ENCODE data around the gene P2RX2. TPM values are rescaled to one million over a fixed set of nuclear protein-coding genes. Genes with fewer than 3 reads are reported as not detected.

The P2RX2 gene
- total RNA-seq, 1 donor from 2014 or later = not detected

DNA sequence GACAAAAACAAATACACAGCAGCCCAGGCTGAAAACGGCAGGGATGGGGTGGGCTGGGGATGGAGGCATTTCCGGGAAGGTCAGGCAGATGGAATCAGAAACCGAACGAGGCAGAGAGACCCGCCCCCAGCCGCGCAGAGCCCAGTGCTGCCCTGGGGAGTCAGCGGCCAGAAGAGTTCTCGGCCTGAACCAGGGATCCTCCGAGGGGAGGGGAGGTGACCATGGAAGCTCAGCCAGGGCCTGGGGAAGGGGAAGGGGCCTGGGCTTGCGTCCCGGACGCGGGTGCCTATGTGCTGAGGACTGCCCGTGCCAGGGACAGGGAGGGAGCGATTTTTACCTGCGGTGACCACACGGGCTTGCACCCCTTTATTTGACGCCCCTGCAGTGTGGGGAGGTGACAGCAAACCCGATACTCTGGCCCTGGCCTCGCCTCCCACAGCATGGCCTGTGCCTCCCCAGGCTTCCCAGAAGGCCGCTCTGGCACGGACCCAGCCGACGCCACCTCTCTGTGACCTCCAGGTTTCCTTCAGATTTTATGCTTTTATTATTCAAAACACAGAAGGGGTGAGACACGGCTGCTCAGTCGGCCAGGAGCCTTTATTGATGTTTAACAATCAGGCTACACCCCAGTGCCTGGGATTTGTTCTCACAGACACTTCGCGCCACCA, 15.9 kb upstream of the P2RX2 start:
- peak; percentile 24 for DNase-seq (ENCODE audit: low spot score)

DNA sequence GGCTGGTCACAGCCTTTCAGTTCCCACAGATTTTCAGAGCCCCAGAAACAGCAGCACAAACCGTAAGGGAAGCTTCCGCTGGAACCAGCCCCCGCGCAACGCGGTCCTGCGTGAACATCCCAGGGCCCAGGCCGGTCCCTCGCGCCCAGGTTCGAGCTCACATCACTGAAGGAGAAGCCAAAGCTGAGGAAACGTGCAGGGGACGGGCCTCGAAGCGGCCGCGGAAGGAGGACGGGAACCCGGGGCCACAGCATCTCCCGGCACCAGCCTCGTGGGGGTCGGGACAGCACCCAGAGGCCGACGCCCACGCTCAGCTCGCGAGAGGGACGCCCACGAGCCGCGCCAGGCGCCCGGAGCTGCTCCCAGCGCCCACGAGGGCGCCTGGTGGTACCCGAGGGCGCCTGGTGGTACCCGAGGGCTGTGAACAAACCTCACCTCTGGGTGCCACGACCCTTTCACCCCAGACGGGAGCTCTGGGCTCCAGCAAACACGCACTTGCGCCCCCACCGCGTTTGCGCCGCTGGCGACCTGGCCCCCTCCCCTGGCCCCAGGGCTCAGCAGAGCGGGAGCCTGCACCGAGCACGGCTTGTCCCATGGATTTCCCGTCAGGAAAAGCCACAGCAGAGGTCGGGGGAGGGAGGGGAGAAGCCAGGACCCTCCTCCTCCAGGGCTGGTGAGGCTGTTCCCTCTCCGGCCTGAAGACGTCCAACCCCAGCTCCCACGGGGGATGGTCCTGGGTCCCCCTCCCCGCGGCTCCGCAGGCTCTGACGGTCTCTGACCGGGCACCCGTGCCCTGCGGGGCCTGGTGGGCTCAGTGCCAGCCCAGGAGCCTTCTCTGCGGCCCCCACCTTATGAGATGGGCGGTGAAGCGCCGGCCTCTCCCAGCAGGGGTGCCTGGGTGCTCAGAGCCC, 15.1 kb upstream of the P2RX2 start:
- no peak for DNase-seq (ENCODE audit: low spot score)

DNA sequence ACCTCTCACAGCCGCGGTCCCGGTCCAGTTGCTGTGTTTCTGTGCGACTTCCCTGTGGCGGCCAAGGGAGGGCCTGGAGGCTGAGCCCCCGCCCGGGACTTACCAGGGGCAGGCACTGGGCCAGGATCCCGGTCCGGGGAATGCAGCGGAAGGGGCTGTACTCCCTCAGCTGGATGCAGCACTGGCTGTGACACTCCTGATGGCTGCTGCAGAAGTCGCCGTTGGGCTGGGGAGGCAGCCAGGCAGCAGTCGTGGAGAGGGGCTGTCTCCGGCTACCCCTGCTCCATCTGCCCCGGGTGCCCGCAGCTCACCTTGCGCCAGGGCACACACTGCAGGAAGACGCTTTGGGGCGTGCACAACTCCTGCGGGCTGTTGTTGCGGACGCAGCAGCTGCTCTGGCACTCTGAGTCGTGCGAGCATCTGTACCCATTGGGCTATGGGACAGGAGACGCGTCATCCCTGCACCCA, 14.4 kb upstream of the P2RX2 start:
- peak; percentile 41 for DNase-seq (ENCODE audit: low spot score)

DNA sequence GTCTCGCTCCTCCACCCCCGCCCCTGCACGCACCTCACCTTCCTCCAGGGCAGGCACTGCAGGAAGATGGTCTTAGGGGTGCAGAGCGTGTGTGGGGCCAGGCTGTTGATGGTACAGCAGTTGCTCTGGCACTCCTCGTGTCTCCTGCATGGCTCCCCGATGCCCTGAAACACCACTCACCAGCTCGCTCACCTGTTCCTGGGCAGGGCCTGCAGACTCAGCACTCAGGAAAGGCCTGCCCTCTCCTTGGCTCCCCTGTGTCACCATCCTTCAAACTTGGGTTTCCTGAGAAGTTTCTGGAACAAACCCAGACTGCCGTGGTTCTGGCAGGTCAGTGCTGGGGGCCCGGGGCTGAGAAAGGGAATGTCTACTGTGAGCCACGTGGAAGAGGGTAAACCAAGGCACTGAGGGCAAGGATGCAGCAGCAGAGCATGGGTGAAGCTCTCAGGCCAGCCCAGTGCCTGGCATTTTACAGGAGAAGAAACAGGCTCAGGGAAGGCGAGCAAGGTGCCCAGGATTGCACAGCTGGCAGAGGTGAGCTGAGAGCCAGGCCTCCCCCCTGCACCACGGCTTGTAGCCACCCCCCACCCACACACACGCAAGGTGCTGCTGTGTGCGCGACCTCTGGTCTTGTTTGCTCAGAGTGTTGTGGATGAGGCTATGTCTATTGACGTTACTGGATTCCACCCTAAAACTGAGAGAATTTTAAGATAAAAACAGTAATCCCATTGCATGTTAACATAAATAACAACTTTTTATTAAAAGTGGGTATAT, 13.7 kb upstream of the P2RX2 start:
- no peak for DNase-seq (ENCODE audit: low spot score)

- no peak for DNase-seq (ENCODE audit: low spot score)
Observed at GRCh38 chr12:132605892-132606291, 12.7 kb upstream of the P2RX2 start.

DNA sequence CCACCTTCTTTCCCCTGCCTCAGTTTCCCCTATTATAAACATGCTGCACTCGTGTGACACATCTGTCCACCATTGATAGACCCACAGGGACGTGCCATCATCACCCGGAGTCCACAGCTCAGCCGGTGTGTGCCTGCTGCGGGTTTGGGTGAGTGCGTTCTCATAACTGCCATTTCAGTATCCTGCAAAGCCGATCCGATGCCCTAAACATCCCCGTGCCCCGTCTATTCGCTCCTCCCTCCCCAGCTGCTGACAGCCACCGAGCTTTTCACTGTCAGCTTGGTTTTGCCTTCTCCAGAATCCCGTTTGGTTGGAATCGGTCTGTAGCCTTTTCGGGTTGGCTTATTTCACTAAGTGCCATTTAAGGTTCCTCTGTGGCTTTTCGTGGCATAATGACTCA, 12.1 kb upstream of the P2RX2 start:
- DNase-seq (ENCODE audit: low spot score) = no peak

DNA sequence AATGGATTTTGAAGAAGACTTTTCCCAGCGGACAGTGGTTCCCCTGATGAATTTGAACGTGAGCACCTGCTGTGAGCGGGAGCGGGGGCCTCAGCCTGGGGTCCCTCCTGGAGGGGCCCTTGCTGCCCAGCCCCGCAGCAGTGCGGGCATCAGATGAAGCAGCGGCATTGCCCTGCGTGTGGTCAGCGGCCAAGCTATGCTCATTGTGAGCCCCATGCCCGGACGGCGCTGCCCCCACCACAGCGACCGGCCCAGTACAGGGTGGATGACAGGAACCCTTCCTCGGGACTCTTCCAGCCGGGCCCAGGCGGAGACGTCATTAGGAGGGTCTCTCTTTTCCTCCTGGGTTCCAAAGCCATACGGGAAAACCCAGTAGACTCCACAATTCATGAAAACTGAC, 11.6 kb upstream of the P2RX2 start:
- DNase-seq (ENCODE audit: low spot score) = no peak

DNA sequence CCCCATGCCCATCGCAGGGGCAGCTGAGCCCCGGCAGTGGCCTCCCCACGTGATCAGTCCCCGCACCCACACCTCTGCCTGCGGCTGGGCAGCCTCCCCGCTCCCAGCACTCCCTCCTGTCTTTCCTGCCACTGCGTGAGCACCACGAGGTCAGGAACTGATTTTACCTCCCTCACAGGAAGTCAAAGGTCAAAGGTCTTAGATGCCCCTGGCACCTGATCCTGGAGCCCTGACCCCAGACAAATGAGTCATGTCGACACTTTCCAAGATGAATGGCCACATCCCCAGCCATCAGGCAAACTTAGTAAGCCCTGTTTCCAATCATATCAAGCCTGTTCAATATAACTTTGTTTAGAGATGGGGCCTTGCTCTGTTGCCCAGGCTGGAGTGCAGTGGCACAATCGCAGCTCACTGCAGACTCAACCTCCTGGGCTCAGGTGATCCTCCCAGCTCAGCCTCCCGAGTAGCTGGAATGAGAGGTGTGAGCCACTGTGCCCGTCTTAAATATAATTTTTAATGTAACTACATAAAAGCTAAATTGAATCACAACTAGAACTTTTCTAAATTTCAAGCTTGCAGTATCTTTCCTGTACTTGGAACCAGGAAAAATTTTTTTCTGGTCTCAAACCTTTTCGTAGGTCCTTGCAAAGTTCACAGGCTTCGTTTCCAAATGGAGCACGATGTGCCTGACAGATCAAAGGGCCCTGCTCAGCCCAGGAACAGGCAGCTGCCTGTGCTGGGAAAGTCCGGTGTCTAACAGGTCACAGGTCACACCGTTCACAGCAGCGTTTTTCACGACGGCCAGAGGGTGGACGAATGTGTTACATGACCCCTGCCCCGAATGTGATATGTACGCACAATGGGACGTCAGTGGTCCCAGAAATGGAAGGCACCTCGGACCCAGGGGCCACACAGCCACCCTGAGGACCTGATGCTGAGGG, 10.1 kb upstream of the P2RX2 start:
- no peak for DNase-seq (ENCODE audit: low spot score)

GRCh38 chr12:132610051-132610759, 8.4 kb upstream of the P2RX2 start, which contains the start of gene LRCOL1:
Gene LRCOL1, minus strand, starts transcription at chr12:132610582. Its CDS starts 4,331 bp downstream, at chr12:132606251.
- no peak for DNase-seq (ENCODE audit: low spot score)

DNA sequence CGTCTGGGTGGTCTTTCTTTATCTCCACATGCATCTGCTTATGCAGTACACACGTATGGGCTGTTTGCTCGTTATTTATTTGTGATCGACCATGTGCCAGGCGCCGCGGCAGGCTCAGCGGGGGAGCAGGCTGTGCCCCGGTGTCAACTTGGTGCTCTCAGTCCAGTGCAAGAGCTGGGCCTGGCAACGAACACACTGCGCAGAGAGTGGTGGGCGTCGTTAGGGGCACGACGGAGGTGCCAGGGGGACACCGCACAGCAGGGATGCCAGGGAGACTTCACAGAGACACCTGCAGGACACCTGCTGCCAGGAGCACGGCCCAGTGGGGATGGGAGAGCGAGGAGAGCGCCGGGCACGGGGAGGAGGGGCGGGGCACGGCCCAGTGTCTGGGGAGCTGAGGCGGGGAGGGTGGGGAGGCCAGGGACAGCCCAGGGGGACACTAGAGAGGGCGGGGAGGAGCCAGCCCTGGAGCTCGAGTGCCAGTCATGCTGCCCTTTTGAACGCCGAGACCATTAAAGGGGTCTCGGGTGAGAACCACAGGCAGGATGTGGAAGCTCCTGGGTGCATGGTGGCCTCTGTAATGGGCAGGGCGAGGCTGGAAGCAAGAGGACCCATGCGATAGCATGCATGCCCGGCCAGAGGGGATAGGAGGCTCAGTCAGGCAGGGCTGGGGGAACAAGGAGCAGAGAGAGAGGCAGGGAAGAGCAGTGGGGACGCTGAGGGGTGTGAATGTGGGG, 7.5 kb upstream of the P2RX2 start:
- DNase-seq (ENCODE audit: low spot score) = no peak

DNA sequence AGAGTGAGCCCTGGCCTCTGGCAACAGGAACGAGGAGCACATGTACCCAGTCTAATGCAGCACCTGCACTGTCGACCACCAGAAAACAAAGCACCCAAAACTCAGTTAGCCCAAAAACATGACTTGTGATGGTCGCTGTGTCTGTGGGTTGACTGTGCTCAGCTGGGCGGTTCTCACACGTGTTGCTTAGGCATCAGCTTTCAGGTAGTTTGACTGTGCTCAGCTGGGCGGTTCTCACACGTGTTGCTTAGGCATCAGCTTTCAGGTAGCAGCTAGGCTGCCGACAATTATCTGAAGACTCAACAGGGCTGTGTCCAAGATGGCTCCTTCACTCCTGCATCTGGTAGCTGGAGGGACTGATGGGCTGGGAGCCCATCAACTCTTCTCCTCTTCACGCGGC, 7.0 kb upstream of the P2RX2 start:
- DNase-seq (ENCODE audit: low spot score) = no peak

GRCh38 chr12:132614029-132614428, 4.5 kb upstream of the P2RX2 start:
- no peak for DNase-seq (ENCODE audit: low spot score)

DNA sequence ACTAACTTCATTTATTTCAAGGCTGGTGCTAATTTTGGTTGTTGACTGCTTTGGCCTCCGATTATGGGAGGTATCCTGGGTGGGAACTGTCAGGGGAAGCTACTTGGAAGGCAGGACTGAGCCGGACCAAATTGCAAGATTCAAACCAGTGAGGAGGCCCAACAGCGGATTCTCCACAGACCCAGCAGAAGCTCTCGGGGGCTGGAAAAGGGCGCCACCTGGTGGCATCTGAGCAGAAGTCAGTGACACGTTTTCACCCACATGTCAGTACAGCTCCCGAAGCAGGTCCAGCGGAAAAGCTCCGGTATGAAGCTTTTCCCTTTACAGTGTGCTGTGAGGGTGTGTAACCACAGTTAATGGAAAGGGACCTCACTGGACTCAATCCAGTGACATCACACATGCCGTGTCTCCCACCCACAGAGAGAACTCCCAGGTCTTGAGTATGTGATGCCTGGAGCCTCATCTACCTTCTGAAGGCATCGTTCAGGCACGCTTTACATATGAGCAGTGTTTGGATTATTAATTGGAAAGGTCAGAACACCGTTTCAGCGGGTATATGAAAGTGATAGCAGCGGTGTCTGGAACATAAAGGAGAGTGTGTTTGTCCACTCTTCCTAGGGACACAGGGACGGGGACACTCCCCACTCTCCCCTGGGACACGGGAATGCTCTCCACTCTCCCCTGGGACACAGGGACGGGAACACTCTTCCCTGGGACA, 3.6 kb upstream of the P2RX2 start:
- DNase-seq (ENCODE audit: low spot score) = peak; percentile 82

- no peak for DNase-seq (ENCODE audit: low spot score)
Observed at GRCh38 chr12:132615579-132616038, 3.0 kb upstream of the P2RX2 start.

- DNase-seq (ENCODE audit: low spot score) = no peak
Observed at GRCh38 chr12:132617135-132617701, 1.4 kb upstream of the P2RX2 start.

DNA sequence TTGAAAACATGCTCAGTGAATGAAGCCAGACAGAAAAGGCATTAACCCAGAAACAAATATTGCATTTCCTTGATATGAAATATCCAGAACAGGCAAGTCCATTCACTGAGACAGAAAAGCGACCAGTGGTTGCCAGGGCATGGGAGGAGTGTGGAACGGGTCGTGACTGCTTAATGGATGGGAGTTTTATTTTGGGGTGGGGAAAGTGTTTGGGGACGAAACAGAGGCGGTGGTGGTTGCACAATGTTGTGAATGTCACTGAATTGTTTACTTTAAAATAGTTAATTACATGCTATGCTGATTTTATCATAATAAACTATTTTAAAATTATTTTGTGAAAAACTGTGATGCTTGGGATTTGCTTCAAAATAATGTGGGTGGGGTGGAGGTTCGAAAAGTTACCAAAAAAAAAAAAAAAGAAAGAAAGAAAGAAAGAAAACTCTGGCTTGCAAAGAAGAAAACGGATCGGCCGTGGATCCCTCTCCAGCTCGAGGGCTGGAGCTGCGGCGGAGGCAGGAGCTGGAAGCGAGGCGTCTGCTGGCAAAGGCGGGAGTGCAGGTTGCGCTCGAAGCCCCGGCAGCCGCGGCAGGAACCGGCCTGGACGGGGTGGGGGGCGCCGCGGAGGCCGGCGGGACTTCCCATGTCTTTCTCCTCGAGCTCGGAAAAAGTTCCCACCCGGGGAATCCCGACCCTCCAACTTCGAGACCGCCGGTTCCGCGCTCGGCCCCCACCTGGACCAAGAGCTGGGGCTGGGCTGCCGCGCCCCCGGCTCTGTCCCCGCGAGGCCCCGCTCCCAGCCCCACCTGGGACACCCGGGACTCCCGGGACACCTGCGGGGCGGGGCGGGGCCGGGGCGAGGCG, 524 bp upstream of the P2RX2 start:
- DNase-seq (ENCODE audit: low spot score) = no peak

DNA sequence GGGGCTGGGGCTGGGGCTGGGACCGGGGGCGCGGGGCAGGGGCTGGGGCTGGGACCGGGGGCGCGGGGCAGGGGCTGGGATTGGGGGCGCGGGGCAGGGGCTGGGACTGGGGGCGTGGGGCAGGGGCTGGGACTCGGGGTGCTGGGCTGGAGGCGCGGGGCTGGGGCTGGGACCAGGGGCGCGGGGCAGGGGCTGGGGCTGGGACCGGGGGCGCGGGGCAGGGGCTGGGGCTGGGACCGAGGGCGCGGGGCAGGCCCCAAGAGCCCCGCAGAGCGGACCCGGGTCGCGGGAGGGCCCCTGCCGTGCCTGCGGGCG, 452 bp downstream of the P2RX2 start:
- no peak for DNase-seq (ENCODE audit: low spot score)

Measured in umbilical cord (tissue), 2 donors.